HG03095 (cell line): ENCODE data around the gene RHOBTB3.
"Not testable (repeated sequence)": the region's sequence is repeated elsewhere in the genome, so short reads cannot be mapped to it uniquely, and the experiment has no call there.

Experiments used
- ATAC-seq: cut with Tn5 transposase; IDR thresholded peaks from one replicate; pipeline ENCODE4 v1.9.1; 2021; ENCODE audit warnings: moderate library complexity; ENCODE audit not compliant: unreplicated experiment

Gene RHOBTB3

GRCh38 chr5:95797301-95797700 lies 66.2 kb downstream of the RHOBTB3 start:
- no peak for ATAC-seq

GRCh38 chr5:95798048-95798447 lies 66.9 kb downstream of the RHOBTB3 start:
- no peak for ATAC-seq

DNA sequence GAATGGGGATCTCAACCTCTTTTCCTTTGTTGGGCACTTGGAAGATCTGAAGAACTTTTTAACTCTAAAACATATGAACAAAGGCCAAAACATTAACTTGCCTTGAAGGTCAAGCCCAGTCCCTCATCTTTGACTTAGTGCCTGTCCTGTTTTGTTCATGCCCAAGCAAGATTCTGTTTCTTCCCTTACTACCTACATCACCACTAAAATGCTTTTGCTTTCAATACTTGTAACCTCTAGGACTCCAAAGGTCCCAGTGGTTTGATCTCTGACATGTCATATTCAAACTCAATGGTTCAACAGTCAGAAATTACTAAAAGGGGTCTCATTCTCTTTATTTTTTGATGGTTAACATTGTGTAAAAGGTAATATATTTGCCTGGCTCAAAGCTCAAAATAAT lies 67.4 kb downstream of the RHOBTB3 start:
- ATAC-seq, result no peak

- no peak for ATAC-seq
Observed at GRCh38 chr5:95799191-95799835, 68.2 kb downstream of the RHOBTB3 start.

GRCh38 chr5:95800553-95800952 lies 69.4 kb downstream of the RHOBTB3 start:
- ATAC-seq, result no peak

GRCh38 chr5:95801532-95801931 lies 70.4 kb downstream of the RHOBTB3 start:
- ATAC-seq, result no peak

DNA sequence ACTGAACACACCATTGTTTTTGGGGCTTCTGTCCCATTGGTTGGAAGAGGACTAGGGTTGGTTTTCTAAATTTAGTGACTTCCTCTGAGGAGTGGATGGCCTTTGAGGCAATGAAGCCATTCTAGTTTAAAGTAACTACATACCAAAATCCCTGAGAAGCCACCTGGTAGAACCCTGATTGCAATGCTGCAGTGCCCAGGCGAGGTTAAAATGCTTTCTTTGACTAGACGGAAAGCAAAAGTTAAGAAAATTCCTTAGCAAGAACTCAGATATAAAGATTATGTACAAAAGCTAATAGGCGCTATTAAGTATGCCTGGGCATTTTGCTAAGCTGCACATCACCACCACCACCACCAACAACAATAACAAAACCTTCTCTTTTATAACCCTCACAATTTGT lies 70.8 kb downstream of the RHOBTB3 start:
- ATAC-seq, result no peak

DNA sequence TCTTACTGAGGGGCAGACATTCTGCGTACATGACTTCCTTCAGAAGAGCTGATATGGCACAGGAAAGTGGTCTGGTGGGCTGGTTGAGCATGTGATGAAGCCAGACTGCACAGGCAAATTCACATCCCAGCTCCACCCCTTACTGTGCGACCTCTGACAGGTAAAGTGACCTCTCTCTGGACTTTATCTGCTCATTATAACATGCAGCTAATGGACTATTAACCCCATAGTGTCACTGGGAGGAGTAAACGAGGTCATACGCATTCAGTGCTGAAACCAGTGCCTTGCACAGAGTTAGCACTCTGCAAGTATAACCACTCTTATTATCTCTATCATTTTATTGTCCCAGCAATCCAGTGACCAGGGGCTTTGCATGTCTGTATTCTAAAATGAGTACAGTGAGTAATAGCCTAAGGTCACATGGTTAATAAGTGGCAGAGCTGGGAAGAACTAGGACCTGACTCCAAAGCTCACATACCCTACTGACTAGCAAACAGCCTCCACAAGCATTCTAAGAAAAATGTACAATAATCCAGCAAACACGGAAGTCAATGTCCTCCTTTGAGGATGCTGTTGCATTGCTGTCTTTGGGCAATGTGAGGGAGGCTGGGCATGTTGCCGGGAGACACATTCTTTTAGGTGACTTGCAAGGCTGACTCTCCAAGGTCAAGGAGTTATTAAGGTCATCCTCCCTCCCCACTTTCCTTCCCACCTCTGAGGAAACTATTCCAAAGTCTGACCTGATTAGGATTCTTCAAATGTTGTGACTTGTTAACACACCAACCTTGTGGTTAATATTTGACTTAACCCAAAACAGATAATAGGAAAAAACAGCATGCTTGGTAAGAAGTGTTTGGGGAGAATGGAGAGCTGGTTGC lies 72.4 kb downstream of the RHOBTB3 start:
- no peak for ATAC-seq

- ATAC-seq, result no peak
Observed at GRCh38 chr5:95804736-95805539, 73.8 kb downstream of the RHOBTB3 start.

DNA sequence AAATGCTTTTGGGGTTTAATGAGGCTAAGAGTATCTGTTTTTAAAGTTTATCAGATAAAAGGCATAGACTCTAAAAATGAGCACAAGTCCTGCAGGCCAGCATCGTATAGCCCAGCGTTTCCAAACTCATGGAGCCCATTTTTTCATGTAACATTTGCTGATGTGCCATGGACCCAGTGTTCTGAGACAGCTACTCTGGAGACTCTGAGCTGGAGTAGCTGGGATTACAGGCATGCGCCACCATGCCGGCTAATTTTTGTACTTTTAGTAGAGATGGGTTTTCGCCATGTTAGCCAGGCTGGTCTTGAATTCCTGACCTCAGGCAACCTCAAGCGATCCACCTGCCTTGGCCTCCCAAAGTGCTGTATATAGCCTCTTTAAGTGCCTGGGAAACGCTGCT lies 75.6 kb downstream of the RHOBTB3 start:
- no peak for ATAC-seq

DNA sequence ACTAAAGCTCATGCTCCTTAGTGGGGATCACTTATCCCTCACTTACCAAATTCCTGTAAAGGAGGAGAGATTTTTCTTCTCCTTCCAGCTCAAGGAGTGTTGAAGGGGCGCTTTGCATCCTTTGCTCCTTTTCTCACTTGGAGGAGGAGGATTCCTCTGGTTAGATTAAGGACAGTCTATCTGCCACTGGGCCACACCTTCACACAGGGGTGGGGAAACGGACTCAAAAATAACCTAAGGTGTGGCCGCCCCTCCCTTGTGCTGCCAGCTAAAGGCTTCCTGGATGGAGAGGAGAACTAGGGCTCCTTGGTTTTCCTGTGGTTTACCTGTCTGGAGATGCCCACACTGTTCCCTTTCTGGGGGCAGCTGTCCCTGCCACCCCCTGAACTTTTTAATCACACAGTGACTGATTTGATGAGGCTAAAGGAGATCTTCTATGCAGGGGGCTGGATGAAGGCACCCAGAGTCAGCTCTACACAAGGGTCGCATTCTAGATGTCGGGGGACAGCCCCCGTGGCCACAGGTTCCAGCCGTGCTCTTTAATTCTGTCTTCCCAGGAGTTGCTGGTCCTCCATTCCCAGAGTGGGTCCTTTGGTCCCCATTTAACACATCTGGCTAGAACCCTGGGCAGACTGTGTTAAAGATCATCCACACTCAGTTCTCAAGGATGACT lies 77.0 kb downstream of the RHOBTB3 start:
- ATAC-seq, result no peak

- peak; percentile 99 for ATAC-seq
Observed at GRCh38 chr5:95808686-95809413, 77.7 kb downstream of the RHOBTB3 start.

GRCh38 chr5:95809414-95809960 lies 78.4 kb downstream of the RHOBTB3 start:
- no peak for ATAC-seq

- no peak for ATAC-seq
Observed at GRCh38 chr5:95810305-95811125, 79.4 kb downstream of the RHOBTB3 start.

GRCh38 chr5:95811126-95811423 lies 79.9 kb downstream of the RHOBTB3 start:
- ATAC-seq, result not testable (repeated sequence)

DNA sequence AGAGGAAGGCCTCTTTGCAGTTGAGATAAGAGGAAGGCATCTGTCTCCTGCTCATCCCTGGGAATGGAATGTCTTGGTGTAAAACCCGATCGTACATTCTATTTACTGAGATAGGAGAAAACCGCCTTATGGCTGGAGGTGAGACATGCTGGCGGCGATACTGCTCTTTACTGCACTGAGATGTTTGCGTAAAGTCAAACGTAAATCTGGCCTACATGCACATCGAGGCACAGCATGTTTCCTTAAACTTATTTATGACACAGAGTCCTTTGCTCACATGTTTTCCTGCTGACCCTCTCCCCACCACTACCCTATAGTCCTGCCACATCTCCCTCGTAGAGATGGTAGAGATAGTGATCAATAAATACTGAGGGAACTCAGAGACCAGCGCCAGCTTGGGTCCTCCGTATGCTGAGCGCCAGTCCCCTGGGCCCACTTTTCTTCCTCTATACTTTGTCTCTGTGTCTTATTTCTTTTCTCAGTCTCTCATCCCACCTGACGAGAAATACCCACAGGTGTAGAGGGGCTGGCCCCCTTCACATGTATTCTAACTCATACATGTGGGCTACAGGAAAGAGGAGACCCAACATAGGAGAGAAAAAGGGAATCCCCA lies 80.4 kb downstream of the RHOBTB3 start:
- ATAC-seq, result not testable (repeated sequence)

GRCh38 chr5:95812074-95812471 lies 80.9 kb downstream of the RHOBTB3 start:
- no peak for ATAC-seq

- ATAC-seq, result not testable (repeated sequence)
Observed at GRCh38 chr5:95813035-95813434, 81.9 kb downstream of the RHOBTB3 start.

DNA sequence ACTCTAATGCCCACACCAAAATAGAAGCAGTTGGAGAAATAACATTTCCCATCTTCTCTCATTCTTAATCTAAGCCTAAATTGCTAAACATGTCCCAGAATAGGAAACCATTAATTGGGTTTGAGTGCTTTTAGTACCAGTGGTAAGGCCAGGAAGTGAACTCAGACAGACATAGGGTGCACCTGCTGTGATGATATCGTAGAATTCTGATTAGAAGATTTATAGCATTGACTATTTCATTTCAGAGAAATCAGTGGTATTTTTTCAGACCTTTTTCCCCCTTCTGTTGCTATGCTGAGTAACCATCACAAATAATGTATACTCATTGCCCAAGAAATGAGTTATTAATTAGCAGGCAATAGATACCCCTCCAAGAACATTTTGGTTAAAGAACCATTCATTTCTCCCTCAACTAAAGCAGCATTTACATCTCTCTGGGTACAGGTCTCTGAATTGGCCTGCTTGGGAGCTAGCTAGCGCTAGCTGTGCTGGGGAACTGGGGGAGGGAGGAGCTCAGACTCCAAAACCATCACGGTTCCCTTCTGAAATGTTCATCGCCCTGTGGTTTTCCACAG lies 84.1 kb downstream of the RHOBTB3 start:
- no peak for ATAC-seq
